MCF 10A (cell line): ENCODE measurements around the gene PKD2L1. TPM values are rescaled to one million over a fixed set of nuclear protein-coding genes. Genes with fewer than 3 reads are reported as not detected.
"Not testable (repeated sequence)": the region's sequence is repeated elsewhere in the genome, so short reads cannot be mapped to it uniquely, and the experiment has no call there.

ENCODE experiments used
- BruUV-seq: library from RNA; stranded (reverse); fragments of 400-500 nt; replicated peaks from 2 replicates; lab custom pipeline; 2021; lab: Mats Ljungman, UMichigan
- CTCF ChIA-PET: fragments of 300-600 bp; sonication (Branson Sonifier 250); formaldehyde crosslinking; extraction: SDS; loops from one replicate; lab custom pipeline; 2021; ENCODE audit warnings: antibody characterized with exemption, inconsistent platforms; lab: Yijun Ruan, JAX
- POLR2A ChIA-PET: fragments of 300-600, 350-650 bp; sonication (Branson Sonifier 250); formaldehyde crosslinking; extraction: SDS; loops from one replicate; lab custom pipeline; 2020; ENCODE audit warnings: antibody characterized with exemption, inconsistent platforms; lab: Yijun Ruan, JAX
- DNase-seq: peaks from one replicate; pipeline ENCODE4 v3.0.0-alpha.2; 2018; ENCODE audit not compliant: unreplicated experiment
- H3K27ac Mint-ChIP-seq: one replicate; pipeline ENCODE4 v1.8.0; 2022; ENCODE audit warnings: mild to moderate bottlenecking, low read depth, mixed read lengths; ENCODE audit not compliant: unreplicated experiment
- H3K27me3 Mint-ChIP-seq: one replicate; pipeline ENCODE4 v1.8.0; 2022; ENCODE audit warnings: mixed read lengths; ENCODE audit not compliant: insufficient read depth, unreplicated experiment
- H3K36me3 Mint-ChIP-seq: one replicate; pipeline ENCODE4 v1.8.0; 2022; ENCODE audit warnings: mild to moderate bottlenecking, moderate library complexity, mixed read lengths; ENCODE audit not compliant: insufficient read depth, unreplicated experiment
- H3K4me1 Mint-ChIP-seq: one replicate; pipeline ENCODE4 v1.8.0; 2022; ENCODE audit warnings: mixed read lengths; ENCODE audit not compliant: insufficient read depth, unreplicated experiment
- H3K4me3 Mint-ChIP-seq: one replicate; pipeline ENCODE4 v1.8.0; 2022; ENCODE audit warnings: mild to moderate bottlenecking, moderate library complexity, mixed read lengths; ENCODE audit not compliant: unreplicated experiment
- H3K9me3 Mint-ChIP-seq: one replicate; pipeline ENCODE4 v1.8.0; 2022; ENCODE audit warnings: mixed read lengths; ENCODE audit not compliant: unreplicated experiment
- intact Hi-C: fragments of 100-400 bp; cut with micrococcal nuclease; formaldehyde crosslinking; loops from 2 replicates; pipeline ENCODE4 v1.14.1; 2022
- total RNA-seq: library from RNA; stranded (reverse); gene quantifications from 2 replicates; pipeline ENCODE4 v1.2.3, GENCODE V29; 2022
- TF ChIP-seq, protein P1 (sequence below): fragments of 200-600 bp; IDR thresholded peaks from one replicate; pipeline ENCODE4 v1.8.0; 2022; ENCODE audit warnings: antibody characterized with exemption, mild to moderate bottlenecking; ENCODE audit not compliant: unreplicated experiment

PKD2L1 gene
- total RNA-seq, 1 experiment from 2014 or later, result not detected

DNA sequence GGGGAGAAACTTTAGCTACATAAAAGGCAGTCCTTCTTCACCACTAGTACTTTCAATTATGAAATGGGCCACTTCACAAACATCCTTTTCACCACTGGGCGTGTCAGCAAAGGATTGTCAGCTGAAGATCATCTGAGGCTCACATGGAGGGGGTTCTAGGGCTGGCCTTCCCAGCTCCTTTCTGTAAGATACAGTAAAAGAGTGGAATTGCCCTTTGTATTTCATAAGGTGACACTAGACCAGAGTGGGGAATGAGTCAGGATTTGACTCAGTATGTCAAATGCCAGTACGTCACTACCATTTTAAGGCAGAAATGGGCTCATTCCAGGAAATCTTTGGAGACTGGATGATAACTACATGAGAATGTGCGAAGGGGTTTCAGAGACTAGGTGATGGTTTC is 22.3 kb downstream of the PKD2L1 start:
- BruUV-seq, result no TSS peak
- H3K27ac Mint-ChIP-seq, result no peak overlapping the region
- CTCF ChIA-PET, result no interaction called here

GRCh38 chr10:100306861-100307260 is 23.2 kb downstream of the PKD2L1 start:
- POLR2A ChIA-PET, result no interaction called here
- no peak for DNase-seq
- Mint-ChIP-seq H3K9me3 (no peaks in the 10 kb centered on the region), H3K36me3 (no peaks in the 10 kb centered on the region), H3K27me3 (peaks cover 43% of the 10 kb centered on the region), H3K27ac (no peak overlapping the region), H3K4me1 (no peaks in the 10 kb centered on the region), H3K4me3 (no peak overlapping the region)
- TF ChIP-seq, protein P1, sequence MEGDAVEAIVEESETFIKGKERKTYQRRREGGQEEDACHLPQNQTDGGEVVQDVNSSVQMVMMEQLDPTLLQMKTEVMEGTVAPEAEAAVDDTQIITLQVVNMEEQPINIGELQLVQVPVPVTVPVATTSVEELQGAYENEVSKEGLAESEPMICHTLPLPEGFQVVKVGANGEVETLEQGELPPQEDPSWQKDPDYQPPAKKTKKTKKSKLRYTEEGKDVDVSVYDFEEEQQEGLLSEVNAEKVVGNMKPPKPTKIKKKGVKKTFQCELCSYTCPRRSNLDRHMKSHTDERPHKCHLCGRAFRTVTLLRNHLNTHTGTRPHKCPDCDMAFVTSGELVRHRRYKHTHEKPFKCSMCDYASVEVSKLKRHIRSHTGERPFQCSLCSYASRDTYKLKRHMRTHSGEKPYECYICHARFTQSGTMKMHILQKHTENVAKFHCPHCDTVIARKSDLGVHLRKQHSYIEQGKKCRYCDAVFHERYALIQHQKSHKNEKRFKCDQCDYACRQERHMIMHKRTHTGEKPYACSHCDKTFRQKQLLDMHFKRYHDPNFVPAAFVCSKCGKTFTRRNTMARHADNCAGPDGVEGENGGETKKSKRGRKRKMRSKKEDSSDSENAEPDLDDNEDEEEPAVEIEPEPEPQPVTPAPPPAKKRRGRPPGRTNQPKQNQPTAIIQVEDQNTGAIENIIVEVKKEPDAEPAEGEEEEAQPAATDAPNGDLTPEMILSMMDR, result no peak
- no TSS peak for BruUV-seq
- CTCF ChIA-PET, result interaction anchor here (0.9 kb wide), 1 partner anchor 90 kb away, joined by 4 read pairs; no protein-coding TSS in a partner anchor
- intact Hi-C loops, result no loop called here

More for the DNA sequence above, 22.3 kb downstream of the PKD2L1 start:
- Mint-ChIP-seq H3K4me3 (no peak overlapping the region), H3K36me3 (no peaks in the 10 kb centered on the region), H3K9me3 (no peaks in the 10 kb centered on the region), H3K4me1 (no peaks in the 10 kb centered on the region), H3K27me3 (peaks cover 52% of the 10 kb centered on the region)
- POLR2A ChIA-PET, result no interaction called here
- TF ChIP-seq, protein P1, result no peak
- peak; percentile 29 for DNase-seq
- intact Hi-C loops, result no loop called here

DNA sequence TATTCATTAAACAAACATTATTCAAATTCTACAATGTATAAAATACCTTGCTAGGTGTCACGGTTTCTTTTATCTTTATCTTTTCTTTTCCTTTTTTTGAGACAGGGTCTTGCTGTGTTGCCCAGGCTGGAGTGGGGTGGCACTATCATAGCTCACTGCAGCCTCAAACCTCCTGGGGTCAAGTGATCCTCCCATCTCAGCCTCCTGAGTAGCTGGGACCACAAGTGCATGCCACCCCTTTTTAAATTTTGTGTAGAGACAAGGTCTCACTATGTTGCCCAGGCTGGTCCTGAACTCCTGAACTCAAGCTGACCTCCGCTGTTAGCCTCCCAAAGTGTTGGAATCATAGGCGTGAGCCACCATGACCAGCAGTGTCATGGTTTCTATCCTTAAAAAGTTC is 25.6 kb downstream of the PKD2L1 start:
- intact Hi-C loops, result no loop called here
- H3K4me3 Mint-ChIP-seq, result no peak overlapping the region
- H3K9me3 Mint-ChIP-seq, result no peaks in the 10 kb centered on the region
- H3K4me1 Mint-ChIP-seq, result no peaks in the 10 kb centered on the region
- ChIA-PET POLR2A (no interaction called here), CTCF (interaction anchor here (0.6 to 1.5 kb wide), 13 partner anchors 10 to 574 kb away, joined by 3 to 8 read pairs (median 5); no protein-coding TSS in a partner anchor)
- no TSS peak for BruUV-seq
- H3K36me3 Mint-ChIP-seq, result no peaks in the 10 kb centered on the region
- H3K27me3 Mint-ChIP-seq, result peaks cover 31% of the 10 kb centered on the region
- TF ChIP-seq, protein P1, result no peak
- no peak overlapping the region for H3K27ac Mint-ChIP-seq
- DNase-seq, result no peak

- POLR2A ChIA-PET, result no interaction called here
- Mint-ChIP-seq H3K9me3 (no peaks in the 10 kb centered on the region), H3K4me1 (no peaks in the 10 kb centered on the region), H3K4me3 (no peak overlapping the region), H3K36me3 (no peaks in the 10 kb centered on the region), H3K27me3 (peaks cover 31% of the 10 kb centered on the region), H3K27ac (no peak overlapping the region)
- BruUV-seq, result no TSS peak
- CTCF ChIA-PET, result interaction anchor here (0.6 to 1.5 kb wide), 11 partner anchors 9 to 424 kb away, joined by 3 to 8 read pairs (median 4); no protein-coding TSS in a partner anchor
- TF ChIP-seq, protein P1, result peak; percentile 49
- DNase-seq, result peak; percentile 14
- intact Hi-C loops, result loop anchor here (1.0 kb wide), 4 partner anchors 34 to 204 kb away; no protein-coding TSS in a partner anchor
These were observed 26.2 kb downstream of the PKD2L1 start for GRCh38 chr10:100303724-100304319.

GRCh38 chr10:100301123-100301522 is 28.9 kb downstream of the PKD2L1 start:
- POLR2A ChIA-PET, intact Hi-C loops, CTCF ChIA-PET, H3K36me3 Mint-ChIP-seq, H3K27ac Mint-ChIP-seq, H3K9me3 Mint-ChIP-seq, H3K4me3 Mint-ChIP-seq, BruUV-seq, DNase-seq, H3K4me1 Mint-ChIP-seq: not testable (repeated sequence)
- peaks cover 44% of the 10 kb centered on the region for H3K27me3 Mint-ChIP-seq
